ENCODE results near the gene KLK4. TPM values are rescaled to one million over a fixed set of nuclear protein-coding genes. Genes with fewer than 3 reads are reported as not detected.

The KLK4 gene
- total and polyA plus RNA-seq, 12 donors = 0.28 to 16.8 (median 3.2) TPM; not detected in 4

- Histone ChIP-seq H3K4me1 (replicated peaks in 1 of 2) (no peaks in the 10 kb centered on the region), H3K9me3 (replicated peaks in 1 of 3) (no peaks in the 10 kb centered on the region), H3K27ac (no peak overlapping the region), H3K27me3 (no peaks in the 10 kb centered on the region), H3K36me3 (replicated peaks in 1 of 2) (no peaks in the 10 kb centered on the region), H3K4me3 (no peak overlapping the region)
- WGBS, 4 donors = 75 to 85% (median 80%) methylated on average over 5 of the region's 5 CpGs
- intact Hi-C loops (cut with DNase I) = no loop called here
- no peak for DNase-seq
- TF ChIP-seq POLR2A (IDR thresholded peaks at IDR 0.05) = no peak
- TF ChIP-seq CTCF (IDR thresholded peaks at IDR 0.05) = no peak
Observed at GRCh38 chr19:50880241-50880640, 31.0 kb downstream of the KLK4 start.

GRCh38 chr19:50878851-50879250 is 32.3 kb downstream of the KLK4 start:
- 54 to 70% (median 67%) methylated on average over 5 of the region's 5 CpGs for WGBS, 4 donors
- intact Hi-C loops (cut with DNase I) = no loop called here
- TF ChIP-seq POLR2A (IDR thresholded peaks at IDR 0.05) = no peak
- no peak for TF ChIP-seq CTCF (IDR thresholded peaks at IDR 0.05)
- no peak for DNase-seq
- H3K4me3 ChIP-seq = no peak overlapping the region
- no peaks in the 10 kb centered on the region for H3K27me3 ChIP-seq
- H3K27ac ChIP-seq = no peak overlapping the region
- no peaks in the 10 kb centered on the region for H3K4me1 ChIP-seq (replicated peaks in 1 of 2)
- no peaks in the 10 kb centered on the region for H3K9me3 ChIP-seq (replicated peaks in 1 of 3)
- H3K36me3 ChIP-seq (replicated peaks in 1 of 2) = no peaks in the 10 kb centered on the region

- TF ChIP-seq POLR2A (IDR thresholded peaks at IDR 0.05) = no peak
- no peak for TF ChIP-seq CTCF (IDR thresholded peaks at IDR 0.05)
- intact Hi-C loops (cut with DNase I) = no loop called here
- Histone ChIP-seq H3K36me3 (replicated peaks in 1 of 2) (no peaks in the 10 kb centered on the region), H3K27ac (no peak overlapping the region), H3K4me3 (no peak overlapping the region), H3K4me1 (replicated peaks in 1 of 2) (no peaks in the 10 kb centered on the region), H3K27me3 (no peaks in the 10 kb centered on the region), H3K9me3 (replicated peaks in 1 of 3) (no peaks in the 10 kb centered on the region)
- 49 to 72% (median 54%) methylated on average over 8 of the region's 8 CpGs for WGBS, 4 donors
- no peak for DNase-seq
Observed at GRCh38 chr19:50877338-50877737, 33.9 kb downstream of the KLK4 start.

GRCh38 chr19:50876456-50876855 is 34.7 kb downstream of the KLK4 start:
- Histone ChIP-seq H3K36me3 (replicated peaks in 1 of 2) (no peaks in the 10 kb centered on the region), H3K4me3 (no peak overlapping the region), H3K27ac (no peak overlapping the region), H3K27me3 (no peaks in the 10 kb centered on the region), H3K4me1 (replicated peaks in 1 of 2) (no peaks in the 10 kb centered on the region), H3K9me3 (replicated peaks in 1 of 3) (no peaks in the 10 kb centered on the region)
- TF ChIP-seq POLR2A (IDR thresholded peaks at IDR 0.05) = no peak
- no peak for TF ChIP-seq CTCF (IDR thresholded peaks at IDR 0.05)
- DNase-seq = no peak
- 61 to 88% (median 83%) methylated on average over 5 to 7 of the region's 7 CpGs for WGBS, 4 donors
- intact Hi-C loops (cut with DNase I) = no loop called here

Measured in adrenal gland (tissue), 12 donors.